ENCODE data around the gene ADAMTS8. TPM values are rescaled to one million over a fixed set of nuclear protein-coding genes. Genes with fewer than 3 reads are reported as not detected.

ADAMTS8 gene
- total RNA-seq, 1 experiment from 2014 or later = not detected

DNA sequence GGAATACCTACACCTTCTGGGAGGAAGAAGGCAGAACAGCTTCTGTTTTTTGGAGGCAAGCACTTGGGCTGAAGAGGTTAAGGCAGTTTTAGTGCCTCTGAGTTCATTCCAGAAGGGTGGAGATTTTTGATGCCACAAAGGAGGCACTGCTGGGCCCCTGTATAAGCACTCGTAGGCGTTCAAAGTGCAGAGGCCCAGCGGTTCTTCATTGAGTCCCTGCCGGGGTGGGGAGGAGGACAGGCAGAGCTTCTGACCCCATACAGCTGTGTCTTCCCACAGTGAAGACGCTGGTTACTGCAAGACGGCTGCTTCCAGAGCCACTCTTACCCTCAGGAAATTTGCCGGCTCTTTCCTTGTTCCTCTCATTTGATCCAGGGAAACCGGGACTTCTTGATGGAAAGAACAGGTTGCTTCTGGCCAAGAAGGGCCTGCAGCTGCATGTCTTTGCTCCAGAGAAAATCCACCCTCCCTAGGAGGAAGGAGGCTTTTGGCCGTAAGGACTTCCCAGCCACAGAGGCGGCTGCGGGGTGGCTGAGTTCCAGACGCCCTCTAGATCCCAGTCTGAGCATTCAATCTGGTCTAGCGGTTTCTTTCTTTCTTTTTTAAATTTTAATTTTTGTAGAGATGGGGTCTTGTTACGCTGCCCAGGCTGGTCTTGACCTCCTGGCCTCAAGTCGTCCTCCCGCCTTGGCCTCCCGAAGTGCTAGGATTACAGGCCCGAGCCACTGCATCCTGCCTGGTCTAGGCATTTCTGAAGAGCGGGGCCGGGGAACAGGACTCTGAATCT is 29.4 kb upstream of the ADAMTS8 start:
- H3K4me3 Mint-ChIP-seq (ENCODE audit: low read depth, unreplicated experiment) = no peak overlapping the region
- intact Hi-C loops (cut with micrococcal nuclease; ENCODE audit: unreplicated experiment) = no loop called here
- peaks cover 4% of the 10 kb centered on the region for H3K36me3 Mint-ChIP-seq (ENCODE audit: insufficient read depth, unreplicated experiment)
- no TSS peak for BruUV-seq (replicated peaks)
- no peaks in the 10 kb centered on the region for H3K9me3 Mint-ChIP-seq (ENCODE audit: low read depth, unreplicated experiment)
- no peak overlapping the region for H3K27ac Mint-ChIP-seq (ENCODE audit: unreplicated experiment)
- DNase-seq = no peak
- CTCF ChIA-PET = no interaction called here
- H3K27me3 Mint-ChIP-seq (ENCODE audit: unreplicated experiment) = peaks cover 13% of the 10 kb centered on the region
- no peaks in the 10 kb centered on the region for H3K4me1 Mint-ChIP-seq (ENCODE audit: low read depth, unreplicated experiment)
- TF ChIP-seq, protein P1, sequence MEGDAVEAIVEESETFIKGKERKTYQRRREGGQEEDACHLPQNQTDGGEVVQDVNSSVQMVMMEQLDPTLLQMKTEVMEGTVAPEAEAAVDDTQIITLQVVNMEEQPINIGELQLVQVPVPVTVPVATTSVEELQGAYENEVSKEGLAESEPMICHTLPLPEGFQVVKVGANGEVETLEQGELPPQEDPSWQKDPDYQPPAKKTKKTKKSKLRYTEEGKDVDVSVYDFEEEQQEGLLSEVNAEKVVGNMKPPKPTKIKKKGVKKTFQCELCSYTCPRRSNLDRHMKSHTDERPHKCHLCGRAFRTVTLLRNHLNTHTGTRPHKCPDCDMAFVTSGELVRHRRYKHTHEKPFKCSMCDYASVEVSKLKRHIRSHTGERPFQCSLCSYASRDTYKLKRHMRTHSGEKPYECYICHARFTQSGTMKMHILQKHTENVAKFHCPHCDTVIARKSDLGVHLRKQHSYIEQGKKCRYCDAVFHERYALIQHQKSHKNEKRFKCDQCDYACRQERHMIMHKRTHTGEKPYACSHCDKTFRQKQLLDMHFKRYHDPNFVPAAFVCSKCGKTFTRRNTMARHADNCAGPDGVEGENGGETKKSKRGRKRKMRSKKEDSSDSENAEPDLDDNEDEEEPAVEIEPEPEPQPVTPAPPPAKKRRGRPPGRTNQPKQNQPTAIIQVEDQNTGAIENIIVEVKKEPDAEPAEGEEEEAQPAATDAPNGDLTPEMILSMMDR (IDR thresholded peaks at IDR 0.05; ENCODE audit: unreplicated experiment) = no peak

GRCh38 chr11:130456286-130456685 is 27.9 kb upstream of the ADAMTS8 start:
- intact Hi-C loops (cut with micrococcal nuclease; ENCODE audit: unreplicated experiment) = no loop called here
- no peak for DNase-seq
- Mint-ChIP-seq H3K27ac (ENCODE audit: unreplicated experiment) (no peak overlapping the region), H3K4me1 (ENCODE audit: low read depth, unreplicated experiment) (no peaks in the 10 kb centered on the region), H3K36me3 (ENCODE audit: insufficient read depth, unreplicated experiment) (peaks cover 4% of the 10 kb centered on the region), H3K27me3 (ENCODE audit: unreplicated experiment) (peaks cover 13% of the 10 kb centered on the region), H3K9me3 (ENCODE audit: low read depth, unreplicated experiment) (no peaks in the 10 kb centered on the region), H3K4me3 (ENCODE audit: low read depth, unreplicated experiment) (no peak overlapping the region)
- CTCF ChIA-PET = no interaction called here
- BruUV-seq (replicated peaks) = no TSS peak
- TF ChIP-seq, protein P1 (IDR thresholded peaks at IDR 0.05; ENCODE audit: unreplicated experiment) = no peak

DNA sequence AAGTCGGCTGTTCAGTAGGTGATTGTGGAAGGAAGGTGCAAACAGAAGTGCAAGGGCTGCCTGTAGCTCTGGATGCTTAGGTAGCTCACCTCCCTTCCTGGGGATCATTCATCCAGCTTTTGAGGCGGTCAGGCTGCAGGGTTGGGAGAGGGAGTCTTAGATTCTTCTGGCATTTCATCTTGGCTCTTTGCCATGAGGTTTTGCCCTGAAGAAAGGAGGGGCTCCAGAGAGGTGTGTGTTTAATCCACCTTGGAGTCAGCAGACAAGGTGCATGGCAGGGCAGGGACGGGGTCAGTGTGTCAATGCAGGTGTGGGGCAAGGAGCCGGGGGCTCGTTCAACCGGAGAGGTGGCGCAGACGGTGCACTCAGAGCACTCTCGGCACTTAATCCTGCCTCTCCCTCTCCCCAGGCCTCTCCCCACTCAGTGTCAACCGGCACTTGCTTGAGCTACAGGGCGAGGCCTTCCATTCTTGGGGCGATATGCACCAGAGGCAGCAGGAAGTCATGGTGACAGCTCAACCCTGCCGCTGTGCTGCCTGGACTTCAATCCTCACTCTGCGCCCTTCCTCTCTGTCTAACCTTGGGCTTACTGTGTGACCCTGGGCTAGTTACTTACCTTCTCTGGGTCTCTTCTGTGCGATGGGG is 27.2 kb upstream of the ADAMTS8 start:
- Mint-ChIP-seq H3K4me3 (ENCODE audit: low read depth, unreplicated experiment) (no peak overlapping the region), H3K4me1 (ENCODE audit: low read depth, unreplicated experiment) (no peaks in the 10 kb centered on the region), H3K36me3 (ENCODE audit: insufficient read depth, unreplicated experiment) (peaks cover 4% of the 10 kb centered on the region), H3K27ac (ENCODE audit: unreplicated experiment) (no peak overlapping the region), H3K27me3 (ENCODE audit: unreplicated experiment) (peaks cover 13% of the 10 kb centered on the region), H3K9me3 (ENCODE audit: low read depth, unreplicated experiment) (no peaks in the 10 kb centered on the region)
- BruUV-seq (replicated peaks) = no TSS peak
- intact Hi-C loops (cut with micrococcal nuclease; ENCODE audit: unreplicated experiment) = no loop called here
- peak; percentile 2 for DNase-seq
- CTCF ChIA-PET = interaction anchor here (0.5 to 0.8 kb wide), 3 partner anchors 243 to 617 kb away, joined by 3 to 6 read pairs (median 3); no protein-coding TSS in a partner anchor
- TF ChIP-seq, protein P1 (IDR thresholded peaks at IDR 0.05; ENCODE audit: unreplicated experiment) = no peak

GRCh38 chr11:130454491-130455252 is 26.3 kb upstream of the ADAMTS8 start:
- no peak for DNase-seq
- Mint-ChIP-seq H3K4me1 (ENCODE audit: low read depth, unreplicated experiment) (no peaks in the 10 kb centered on the region), H3K4me3 (ENCODE audit: low read depth, unreplicated experiment) (no peak overlapping the region), H3K9me3 (ENCODE audit: low read depth, unreplicated experiment) (no peaks in the 10 kb centered on the region), H3K36me3 (ENCODE audit: insufficient read depth, unreplicated experiment) (peaks cover 4% of the 10 kb centered on the region), H3K27me3 (ENCODE audit: unreplicated experiment) (peaks cover 13% of the 10 kb centered on the region), H3K27ac (ENCODE audit: unreplicated experiment) (peak overlapping the region; percentile 38)
- BruUV-seq (replicated peaks) = no TSS peak
- CTCF ChIA-PET = interaction anchor here (0.7 to 0.8 kb wide), 2 partner anchors 242 to 370 kb away, joined by 3 read pairs; no protein-coding TSS in a partner anchor
- intact Hi-C loops (cut with micrococcal nuclease; ENCODE audit: unreplicated experiment) = loop anchor here (5.0 kb wide), 1 partner anchor 393 kb away; no protein-coding TSS in a partner anchor
- TF ChIP-seq, protein P1 (IDR thresholded peaks at IDR 0.05; ENCODE audit: unreplicated experiment) = no peak

All from Calu3 (cell line).